A673 (cell line): Measurements from ENCODE around the gene MBTPS1. TPM values are rescaled to one million over a fixed set of nuclear protein-coding genes. Genes with fewer than 3 reads are reported as not detected.

Source experiments
- BruUV-seq: library from RNA; stranded (reverse); fragments of 400-500 nt; replicated peaks from 2 replicates; lab custom pipeline; 2021; lab: Mats Ljungman, UMichigan
- CTCF ChIA-PET: fragments of 300-600 bp; sonication (Branson Sonifier 250); formaldehyde crosslinking; loops from one replicate; lab custom pipeline; 2022; ENCODE audit warnings: antibody characterized with exemption; lab: Charles Lee
- POLR2A ChIA-PET: fragments of 300-600 bp; sonication (Branson Sonifier 250); formaldehyde crosslinking; loops from one replicate; lab custom pipeline; 2022; ENCODE audit warnings: antibody characterized with exemption; ENCODE audit not compliant: low non-redundant PET; lab: Charles Lee
- DNase-seq: peaks from one replicate; pipeline ENCODE4 v3.0.0-alpha.2; 2015; ENCODE audit warnings: low spot score
- H3K27ac ChIP-seq: fragments of 200-600 bp; sonication (generic); 2 replicates; pipeline ENCODE4 v1.5.1; 2016; ENCODE audit warnings: mixed run types, low read depth, mild to moderate bottlenecking, mixed read lengths, antibody characterized with exemption, low read length; ENCODE audit not compliant: poor library complexity, severe bottlenecking
- H3K27me3 ChIP-seq: fragments of 200-600 bp; sonication (generic); replicated peaks from 2 replicates; pipeline ENCODE4 v1.6.1; 2017; ENCODE audit warnings: mixed run types, low read depth, mild to moderate bottlenecking, mixed read lengths, antibody characterized with exemption, low read length; ENCODE audit not compliant: insufficient read depth, poor library complexity
- H3K36me3 ChIP-seq: fragments of 200-600 bp; sonication (generic); 2 replicates; pipeline ENCODE4 v1.6.1; 2016; ENCODE audit warnings: mixed run types, mild to moderate bottlenecking, mixed read lengths, antibody characterized with exemption, low read length; ENCODE audit not compliant: insufficient read depth, poor library complexity, severe bottlenecking
- H3K4me1 ChIP-seq: fragments of 200-600 bp; sonication (generic); 2 replicates; pipeline ENCODE4 v1.6.1; 2017; ENCODE audit warnings: mixed run types, mild to moderate bottlenecking, mixed read lengths, antibody characterized with exemption, low read length; ENCODE audit not compliant: insufficient read depth, poor library complexity, severe bottlenecking
- H3K4me3 ChIP-seq: fragments of 200-600 bp; sonication (generic); 2 replicates; pipeline ENCODE4 v1.5.1; 2016; ENCODE audit warnings: low read depth, mixed run types, mild to moderate bottlenecking, mixed read lengths, low read length; ENCODE audit not compliant: poor library complexity, severe bottlenecking
- H3K9me3 ChIP-seq: fragments of 200-600 bp; sonication (generic); 2 replicates; pipeline ENCODE4 v1.6.1; 2016; ENCODE audit warnings: mixed run types, low read depth, mild to moderate bottlenecking, mixed read lengths, antibody characterized with exemption, low read length; ENCODE audit not compliant: poor library complexity, severe bottlenecking
- EZH2 ChIP-seq: fragments of 200-600 bp; sonication (generic); IDR thresholded peaks from 2 replicates; pipeline ENCODE4 v1.6.1; 2017; ENCODE audit warnings: borderline replicate concordance, low read depth, mild to moderate bottlenecking, mixed read lengths, antibody characterized with exemption, low read length; ENCODE audit not compliant: poor library complexity, severe bottlenecking
- intact Hi-C: fragments of 100-400 bp; cut with micrococcal nuclease; formaldehyde crosslinking; loops from one replicate; pipeline ENCODE4 v1.10.0; 2022; ENCODE audit not compliant: unreplicated experiment
- total RNA-seq: library from RNA; stranded (reverse); gene quantifications from 2 replicates; pipeline ENCODE4 v1.2.3, GENCODE V29; 2021
- TF ChIP-seq, protein P1 (sequence below): fragments of 300-800, 200-600 bp; sonication (generic); conservative IDR thresholded peaks from 2 replicates; pipeline ENCODE4 v1.5.1; 2017; ENCODE audit warnings: low read depth, mild to moderate bottlenecking, antibody characterized with exemption, low read length, moderate library complexity, mixed read lengths

The MBTPS1 gene
- total RNA-seq, 1 experiment from 2014 or later: 82.0 TPM

- Histone ChIP-seq H3K4me3 (no peak overlapping the region), H3K4me1 (no peaks in the 10 kb centered on the region), H3K27ac (no peak overlapping the region), H3K9me3 (no peaks in the 10 kb centered on the region), H3K36me3 (peaks cover 4% of the 10 kb centered on the region), H3K27me3 (no peaks in the 10 kb centered on the region)
- no peak for TF ChIP-seq EZH2
- TF ChIP-seq, protein P1, sequence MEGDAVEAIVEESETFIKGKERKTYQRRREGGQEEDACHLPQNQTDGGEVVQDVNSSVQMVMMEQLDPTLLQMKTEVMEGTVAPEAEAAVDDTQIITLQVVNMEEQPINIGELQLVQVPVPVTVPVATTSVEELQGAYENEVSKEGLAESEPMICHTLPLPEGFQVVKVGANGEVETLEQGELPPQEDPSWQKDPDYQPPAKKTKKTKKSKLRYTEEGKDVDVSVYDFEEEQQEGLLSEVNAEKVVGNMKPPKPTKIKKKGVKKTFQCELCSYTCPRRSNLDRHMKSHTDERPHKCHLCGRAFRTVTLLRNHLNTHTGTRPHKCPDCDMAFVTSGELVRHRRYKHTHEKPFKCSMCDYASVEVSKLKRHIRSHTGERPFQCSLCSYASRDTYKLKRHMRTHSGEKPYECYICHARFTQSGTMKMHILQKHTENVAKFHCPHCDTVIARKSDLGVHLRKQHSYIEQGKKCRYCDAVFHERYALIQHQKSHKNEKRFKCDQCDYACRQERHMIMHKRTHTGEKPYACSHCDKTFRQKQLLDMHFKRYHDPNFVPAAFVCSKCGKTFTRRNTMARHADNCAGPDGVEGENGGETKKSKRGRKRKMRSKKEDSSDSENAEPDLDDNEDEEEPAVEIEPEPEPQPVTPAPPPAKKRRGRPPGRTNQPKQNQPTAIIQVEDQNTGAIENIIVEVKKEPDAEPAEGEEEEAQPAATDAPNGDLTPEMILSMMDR: no peak
- DNase-seq: no peak
- BruUV-seq: no TSS peak
- intact Hi-C loops: no loop called here
- ChIA-PET CTCF (no interaction called here), POLR2A (no interaction called here)
Observed at GRCh38 chr16:84103678-84104077, 13.1 kb downstream of the MBTPS1 start.

GRCh38 chr16:84098939-84099338 lies 17.8 kb downstream of the MBTPS1 start:
- BruUV-seq: no TSS peak
- H3K27ac ChIP-seq: no peak overlapping the region
- no peaks in the 10 kb centered on the region for H3K27me3 ChIP-seq
- no peaks in the 10 kb centered on the region for H3K4me1 ChIP-seq
- CTCF ChIA-PET: no interaction called here
- H3K36me3 ChIP-seq: peaks cover 18% of the 10 kb centered on the region
- no peak for TF ChIP-seq EZH2
- TF ChIP-seq, protein P1: no peak
- no peak overlapping the region for H3K4me3 ChIP-seq
- POLR2A ChIA-PET: no interaction called here
- no peaks in the 10 kb centered on the region for H3K9me3 ChIP-seq
- no peak for DNase-seq
- intact Hi-C loops: no loop called here

- intact Hi-C loops: no loop called here
- Histone ChIP-seq H3K4me3 (no peak overlapping the region), H3K36me3 (peaks cover 38% of the 10 kb centered on the region), H3K9me3 (no peaks in the 10 kb centered on the region), H3K27me3 (no peaks in the 10 kb centered on the region), H3K27ac (no peak overlapping the region), H3K4me1 (no peaks in the 10 kb centered on the region)
- TF ChIP-seq EZH2: no peak
- no TSS peak for BruUV-seq
- POLR2A ChIA-PET: no interaction called here
- CTCF ChIA-PET: no interaction called here
- no peak for DNase-seq
Observed at GRCh38 chr16:84096447-84097005, 20.2 kb downstream of the MBTPS1 start.

DNA sequence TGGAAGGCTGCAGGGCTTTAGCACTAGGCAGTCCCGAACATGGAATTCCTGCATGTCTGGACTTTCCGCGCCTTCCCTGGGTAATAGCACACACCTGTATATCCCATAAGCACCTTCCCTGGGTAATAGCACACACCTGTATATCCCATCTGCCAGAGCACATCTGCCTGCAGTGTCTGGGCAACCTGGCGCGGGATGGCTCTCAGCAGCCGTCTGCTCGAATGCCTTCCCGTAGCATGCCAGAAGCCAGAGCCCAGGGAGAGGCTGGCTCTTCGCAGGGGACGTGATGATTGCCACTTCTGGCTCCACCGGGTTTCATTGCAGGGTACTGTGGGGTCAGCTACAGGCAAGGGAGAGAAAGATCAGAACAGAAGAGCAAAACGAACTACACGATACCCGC lies 21.3 kb downstream of the MBTPS1 start:
- no peak for DNase-seq
- Histone ChIP-seq H3K4me1 (no peaks in the 10 kb centered on the region), H3K27me3 (no peaks in the 10 kb centered on the region), H3K9me3 (no peaks in the 10 kb centered on the region), H3K4me3 (no peak overlapping the region), H3K27ac (no peak overlapping the region), H3K36me3 (peaks cover 46% of the 10 kb centered on the region)
- intact Hi-C loops: no loop called here
- ChIA-PET POLR2A (no interaction called here), CTCF (no interaction called here)
- TF ChIP-seq, protein P1: no peak
- TF ChIP-seq EZH2: no peak
- BruUV-seq: no TSS peak
